ENCODE data around the gene POU2F1. TPM values are rescaled to one million over a fixed set of nuclear protein-coding genes. Genes with fewer than 3 reads are reported as not detected.

Gene POU2F1
- total RNA-seq, 4 donors from 2014 or later: 3.8 to 7.3 (median 4.8) TPM

GRCh38 chr1:167185974-167186657 is 34.6 kb upstream of the POU2F1 start:
- Histone ChIP-seq H3K27ac (no peak overlapping the region), H3K9me3 (no peaks in the 10 kb centered on the region), H3K4me3 (no peak overlapping the region), H3K36me3 (no peaks in the 10 kb centered on the region), H3K4me1 (no peaks in the 10 kb centered on the region), H3K27me3 (no peaks in the 10 kb centered on the region)
- no peak for TF ChIP-seq CTCF (IDR thresholded peaks at IDR 0.05 in 4 of 5, conservative IDR thresholded peaks at IDR 0.05 in 1 of 5)
- no peak for TF ChIP-seq POLR2A (IDR thresholded peaks at IDR 0.05)
- in situ Hi-C loops (cut with MboI; ENCODE audit: low sequenced_read_pairs in 4 of 4): no loop called here
- intact Hi-C loops (cut with DNase I; ENCODE audit: low total_unique reads): no loop called here
- DNase-seq (no peak), ATAC-seq (no peak)

GRCh38 chr1:167186771-167187170 is 33.9 kb upstream of the POU2F1 start:
- no peak overlapping the region for H3K4me3 ChIP-seq

GRCh38 chr1:167190747-167191237 is 29.9 kb upstream of the POU2F1 start:
- Histone ChIP-seq H3K4me3 (no peak overlapping the region), H3K9me3 (no peaks in the 10 kb centered on the region), H3K27me3 (no peaks in the 10 kb centered on the region), H3K36me3 (no peaks in the 10 kb centered on the region), H3K27ac (no peak overlapping the region), H3K4me1 (no peaks in the 10 kb centered on the region)
- no peak for DNase-seq
- no peak for TF ChIP-seq POLR2A (IDR thresholded peaks at IDR 0.05)
- no peak for TF ChIP-seq CTCF (IDR thresholded peaks at IDR 0.05 in 4 of 5, conservative IDR thresholded peaks at IDR 0.05 in 1 of 5)
- intact Hi-C loops (cut with DNase I; ENCODE audit: low total_unique reads) (no loop called here), in situ Hi-C loops (cut with MboI; ENCODE audit: low sequenced_read_pairs in 4 of 4) (no loop called here)
- ATAC-seq: no peak

More at GRCh38 chr1:167186771-167187170, 33.9 kb upstream of the POU2F1 start:
- DNase-seq (no peak), ATAC-seq (no peak)
- TF ChIP-seq CTCF (IDR thresholded peaks at IDR 0.05 in 4 of 5, conservative IDR thresholded peaks at IDR 0.05 in 1 of 5) (no peak), POLR2A (IDR thresholded peaks at IDR 0.05) (no peak)
- no peak overlapping the region for H3K27ac ChIP-seq
- no peaks in the 10 kb centered on the region for H3K27me3 ChIP-seq
- H3K9me3 ChIP-seq: no peaks in the 10 kb centered on the region
- no peaks in the 10 kb centered on the region for H3K36me3 ChIP-seq
- intact Hi-C loops (cut with DNase I; ENCODE audit: low total_unique reads) (no loop called here), in situ Hi-C loops (cut with MboI; ENCODE audit: low sequenced_read_pairs in 4 of 4) (no loop called here)
- H3K4me1 ChIP-seq: no peaks in the 10 kb centered on the region

- no peak overlapping the region for H3K4me3 ChIP-seq
- DNase-seq: no peak
- H3K27me3 ChIP-seq: no peaks in the 10 kb centered on the region
- TF ChIP-seq CTCF (IDR thresholded peaks at IDR 0.05 in 4 of 5, conservative IDR thresholded peaks at IDR 0.05 in 1 of 5) (no peak), POLR2A (IDR thresholded peaks at IDR 0.05) (no peak)
- H3K27ac ChIP-seq: no peak overlapping the region
- no peak for ATAC-seq
- intact Hi-C loops (cut with DNase I; ENCODE audit: low total_unique reads): no loop called here
- in situ Hi-C loops (cut with MboI; ENCODE audit: low sequenced_read_pairs in 4 of 4): no loop called here
- no peaks in the 10 kb centered on the region for H3K9me3 ChIP-seq
- no peaks in the 10 kb centered on the region for H3K4me1 ChIP-seq
- H3K36me3 ChIP-seq: no peaks in the 10 kb centered on the region
Measured at GRCh38 chr1:167191958-167192357, 28.7 kb upstream of the POU2F1 start.
